Ureter (tissue), 1 donor: ENCODE results near the gene NID1. TPM values are rescaled to one million over a fixed set of nuclear protein-coding genes. Genes with fewer than 3 reads are reported as not detected.
"Not testable (repeated sequence)": the region's sequence is repeated elsewhere in the genome, so short reads cannot be mapped to it uniquely, and the experiment has no call there.

Experiments used
- DNase-seq: peaks from one replicate; pipeline ENCODE4 v3.0.0-alpha.2; 2020; ENCODE audit warnings: low spot score
- total RNA-seq: library from RNA; stranded (reverse); gene quantifications from one replicate; pipeline ENCODE4 v1.2.4, GENCODE V29; 2023
- donor health status: DM: yes; HTN: yes; CAD: no.

Gene NID1
- total RNA-seq, 1 donor from 2014 or later, result 89.3 TPM

GRCh38 chr1:235968831-235969230, 96.1 kb downstream of the NID1 start:
- no peak for DNase-seq

GRCh38 chr1:235966134-235966533, 98.8 kb downstream of the NID1 start:
- DNase-seq, result not testable (repeated sequence)

- DNase-seq, result no peak
These were observed 104.1 kb downstream of the NID1 start for GRCh38 chr1:235960809-235961208.

GRCh38 chr1:235958021-235958420, 106.9 kb downstream of the NID1 start:
- DNase-seq, result no peak

GRCh38 chr1:235955777-235956176, 109.1 kb downstream of the NID1 start:
- no peak for DNase-seq

GRCh38 chr1:235954306-235955283, 110.3 kb downstream of the NID1 start:
- no peak for DNase-seq

GRCh38 chr1:235953801-235954200, 111.1 kb downstream of the NID1 start:
- no peak for DNase-seq

- no peak for DNase-seq
These were observed 111.8 kb downstream of the NID1 start for GRCh38 chr1:235952950-235953615.

GRCh38 chr1:235951661-235952060, 113.2 kb downstream of the NID1 start:
- DNase-seq, result no peak

GRCh38 chr1:235950318-235950717, 114.6 kb downstream of the NID1 start:
- DNase-seq, result no peak

- DNase-seq, result no peak
These were observed 116.0 kb downstream of the NID1 start for GRCh38 chr1:235948774-235949427.

- no peak for DNase-seq
These were observed 116.9 kb downstream of the NID1 start for GRCh38 chr1:235947989-235948388.

- no peak for DNase-seq
These were observed 118.3 kb downstream of the NID1 start for GRCh38 chr1:235946571-235946981.

- DNase-seq, result no peak
These were observed 118.9 kb downstream of the NID1 start for GRCh38 chr1:235945775-235946570.

- no peak for DNase-seq
These were observed 121.2 kb downstream of the NID1 start for GRCh38 chr1:235943581-235944114.

- no peak for DNase-seq
These were observed 121.8 kb downstream of the NID1 start for GRCh38 chr1:235942979-235943575.

GRCh38 chr1:235942625-235942934, 122.3 kb downstream of the NID1 start:
- no peak for DNase-seq

- no peak for DNase-seq
These were observed 122.8 kb downstream of the NID1 start for GRCh38 chr1:235941876-235942624.

- DNase-seq, result no peak
These were observed 124.6 kb downstream of the NID1 start for GRCh38 chr1:235940285-235940684.

- no peak for DNase-seq
These were observed 125.5 kb downstream of the NID1 start for GRCh38 chr1:235939480-235939775.
